PC-3 (cell line): ENCODE data around the gene ACVR1B.

Source experiments
- CTCF ChIP-seq: fragments of 300-600 bp; sonication (generic); conservative IDR thresholded peaks from 2 replicates; pipeline ENCODE4 v1.5.1; 2017; ENCODE audit warnings: antibody characterized with exemption, low read depth, mild to moderate bottlenecking, low read length
- EZH2 ChIP-seq: fragments of 300-600 bp; sonication (generic); IDR thresholded peaks from one replicate; pipeline ENCODE4 v1.6.1; 2017; ENCODE audit warnings: antibody characterized with exemption, mild to moderate bottlenecking, low read length; ENCODE audit not compliant: unreplicated experiment

- TF ChIP-seq CTCF (peak; percentile 68), EZH2 (no peak)
Measured at GRCh38 chr12:52020539-52021336, 69.2 kb downstream of the ACVR1B start.
